Measurements from ENCODE around the gene VPS41. TPM values are rescaled to one million over a fixed set of nuclear protein-coding genes. Genes with fewer than 3 reads are reported as not detected.

The VPS41 gene
- total RNA-seq, 2 experiments from 2014 or later = 23.2 to 46.1 TPM

DNA sequence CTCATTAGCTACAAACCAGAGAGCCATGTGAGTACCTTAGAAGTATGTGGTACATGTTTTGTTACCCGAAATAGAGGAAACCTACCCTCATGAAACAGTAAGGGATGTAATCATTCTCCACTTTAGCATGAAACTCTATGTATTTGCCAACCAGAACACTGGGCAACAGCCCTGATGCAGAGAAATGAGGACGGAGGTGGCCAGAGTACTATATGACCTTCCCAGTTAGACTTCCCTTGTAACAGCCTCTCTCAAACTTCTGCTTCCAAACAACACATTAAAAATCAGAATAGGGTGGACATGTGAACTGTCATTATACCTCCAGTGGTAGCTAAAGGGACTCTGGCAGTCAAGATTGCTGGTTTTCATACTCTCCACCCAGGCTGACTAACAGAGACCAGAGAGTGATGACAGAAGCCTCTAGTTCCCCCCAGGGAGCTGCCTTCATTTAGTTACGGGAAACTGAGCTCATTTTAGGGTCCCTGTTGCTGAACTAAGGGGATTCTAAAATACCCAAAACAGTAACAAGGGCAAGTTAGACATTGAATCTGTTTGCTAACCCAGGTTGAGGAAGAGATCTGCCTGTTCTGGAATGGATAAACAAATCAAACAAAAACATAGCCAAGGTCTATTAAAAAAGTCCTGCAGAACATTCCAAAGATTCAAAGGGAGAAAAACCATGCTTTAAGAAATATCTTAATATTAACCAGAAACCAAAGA, 83.1 kb downstream of the VPS41 start:
- peaks cover 7% of the 10 kb centered on the region for H3K4me1 ChIP-seq (ENCODE audit: insufficient read depth, low read length, poor library complexity, severe bottlenecking)
- H3K36me3 ChIP-seq (ENCODE audit: insufficient read depth, low read length) = no peaks in the 10 kb centered on the region
- no peaks in the 10 kb centered on the region for H3K9me3 ChIP-seq (ENCODE audit: low read length)
- no peak overlapping the region for H3K27ac ChIP-seq (ENCODE audit: low read depth, low read length, poor library complexity, severe bottlenecking)
- no peak for DNase-seq (ENCODE audit: low spot score)
- intact Hi-C loops (cut with micrococcal nuclease; ENCODE audit: unreplicated experiment) = no loop called here
- ChIA-PET CTCF (ENCODE audit: unreplicated experiment) (no interaction called here), POLR2A (interaction anchor here (0.6 to 2.3 kb wide), 9 partner anchors 8 to 432 kb away, joined by 3 to 6 read pairs (median 4); no protein-coding TSS in a partner anchor)
- TF ChIP-seq EZH2phosphoT487 (IDR thresholded peaks at IDR 0.05; ENCODE audit: borderline replicate concordance, low read depth, low read length) = no peak
- TF ChIP-seq, protein P1, sequence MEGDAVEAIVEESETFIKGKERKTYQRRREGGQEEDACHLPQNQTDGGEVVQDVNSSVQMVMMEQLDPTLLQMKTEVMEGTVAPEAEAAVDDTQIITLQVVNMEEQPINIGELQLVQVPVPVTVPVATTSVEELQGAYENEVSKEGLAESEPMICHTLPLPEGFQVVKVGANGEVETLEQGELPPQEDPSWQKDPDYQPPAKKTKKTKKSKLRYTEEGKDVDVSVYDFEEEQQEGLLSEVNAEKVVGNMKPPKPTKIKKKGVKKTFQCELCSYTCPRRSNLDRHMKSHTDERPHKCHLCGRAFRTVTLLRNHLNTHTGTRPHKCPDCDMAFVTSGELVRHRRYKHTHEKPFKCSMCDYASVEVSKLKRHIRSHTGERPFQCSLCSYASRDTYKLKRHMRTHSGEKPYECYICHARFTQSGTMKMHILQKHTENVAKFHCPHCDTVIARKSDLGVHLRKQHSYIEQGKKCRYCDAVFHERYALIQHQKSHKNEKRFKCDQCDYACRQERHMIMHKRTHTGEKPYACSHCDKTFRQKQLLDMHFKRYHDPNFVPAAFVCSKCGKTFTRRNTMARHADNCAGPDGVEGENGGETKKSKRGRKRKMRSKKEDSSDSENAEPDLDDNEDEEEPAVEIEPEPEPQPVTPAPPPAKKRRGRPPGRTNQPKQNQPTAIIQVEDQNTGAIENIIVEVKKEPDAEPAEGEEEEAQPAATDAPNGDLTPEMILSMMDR (conservative IDR thresholded peaks at IDR 0.05; ENCODE audit: low read length) = no peak
- peaks cover 3% of the 10 kb centered on the region; the same call in 1 of the 2 replicates for H3K9me2 ChIP-seq (ENCODE audit: insufficient read depth, low read length)
- no peak overlapping the region for H2AFZ ChIP-seq (ENCODE audit: low read length)
- no peak overlapping the region for H3K4me2 ChIP-seq (ENCODE audit: low read length)
- BruUV-seq (replicated peaks) = no TSS peak
- no peak overlapping the region for H3K4me3 ChIP-seq (ENCODE audit: low read depth, low read length, poor library complexity, severe bottlenecking)
- H3K79me2 ChIP-seq (ENCODE audit: insufficient read depth, low read depth, low read length) = no peaks in the 10 kb centered on the region
- no peaks in the 10 kb centered on the region for H4K20me1 ChIP-seq (ENCODE audit: insufficient read depth, low read length)

DNA sequence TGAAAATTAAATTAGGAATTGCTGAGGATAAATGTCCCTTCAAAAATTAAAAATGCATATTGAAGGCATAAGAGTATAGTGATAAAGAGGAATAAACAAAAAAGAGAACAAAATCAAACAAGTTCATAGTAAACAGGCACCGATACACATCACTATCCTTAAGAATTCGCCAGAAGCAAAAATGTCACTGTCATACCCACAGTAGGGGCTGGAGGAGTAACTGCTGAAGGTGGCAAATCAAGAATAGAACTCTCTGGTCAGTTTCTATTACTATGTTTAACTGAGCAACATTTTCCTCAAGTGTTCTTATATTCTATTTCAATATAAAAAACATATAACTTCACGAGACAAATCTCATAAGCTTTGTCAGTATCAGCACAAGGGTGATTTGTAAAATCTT, 84.0 kb downstream of the VPS41 start:
- Histone ChIP-seq H3K79me2 (ENCODE audit: insufficient read depth, low read depth, low read length) (no peaks in the 10 kb centered on the region), H4K20me1 (ENCODE audit: insufficient read depth, low read length) (no peaks in the 10 kb centered on the region), H2AFZ (ENCODE audit: low read length) (no peak overlapping the region), H3K9me2 (ENCODE audit: insufficient read depth, low read length) (peaks cover 3% of the 10 kb centered on the region; the same call in 1 of the 2 replicates), H3K9me3 (ENCODE audit: low read length) (no peaks in the 10 kb centered on the region), H3K27ac (ENCODE audit: low read depth, low read length, poor library complexity, severe bottlenecking) (no peak overlapping the region), H3K4me1 (ENCODE audit: insufficient read depth, low read length, poor library complexity, severe bottlenecking) (peaks cover 7% of the 10 kb centered on the region), H3K4me2 (ENCODE audit: low read length) (no peak overlapping the region), H3K4me3 (ENCODE audit: low read depth, low read length, poor library complexity, severe bottlenecking) (no peak overlapping the region), H3K36me3 (ENCODE audit: insufficient read depth, low read length) (no peaks in the 10 kb centered on the region)
- TF ChIP-seq EZH2phosphoT487 (IDR thresholded peaks at IDR 0.05; ENCODE audit: borderline replicate concordance, low read depth, low read length) = no peak
- TF ChIP-seq, protein P1 (conservative IDR thresholded peaks at IDR 0.05; ENCODE audit: low read length) = no peak
- intact Hi-C loops (cut with micrococcal nuclease; ENCODE audit: unreplicated experiment) = no loop called here
- BruUV-seq (replicated peaks) = no TSS peak
- ChIA-PET CTCF (ENCODE audit: unreplicated experiment) (no interaction called here), POLR2A (interaction anchor here (1.4 to 2.3 kb wide), 3 partner anchors 9 to 15 kb away, joined by 4 to 6 read pairs (median 4); no protein-coding TSS in a partner anchor)
- DNase-seq (ENCODE audit: low spot score) = no peak

DNA sequence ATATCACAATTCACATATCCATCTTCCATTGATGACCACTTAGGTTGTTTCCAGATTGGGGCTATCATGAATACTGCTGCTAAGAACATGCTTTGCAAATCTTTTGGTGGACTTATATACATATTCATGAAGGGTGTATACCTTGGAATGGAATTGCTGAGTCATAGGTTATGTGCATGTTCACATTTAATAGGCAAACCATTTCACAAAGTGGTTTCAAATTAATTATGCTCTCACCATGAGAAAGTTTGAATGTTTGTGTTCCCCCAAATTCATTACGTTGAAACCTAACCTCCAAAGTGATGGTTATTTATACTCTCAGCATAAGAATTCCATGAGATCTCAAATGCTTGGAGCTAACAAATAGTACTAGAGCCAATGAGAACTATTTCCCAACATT, 86.4 kb downstream of the VPS41 start:
- no peak for TF ChIP-seq EZH2phosphoT487 (IDR thresholded peaks at IDR 0.05; ENCODE audit: borderline replicate concordance, low read depth, low read length)
- TF ChIP-seq, protein P1 (conservative IDR thresholded peaks at IDR 0.05; ENCODE audit: low read length) = no peak
- H3K9me3 ChIP-seq (ENCODE audit: low read length) = no peaks in the 10 kb centered on the region
- BruUV-seq (replicated peaks) = no TSS peak
- no peak overlapping the region for H3K4me2 ChIP-seq (ENCODE audit: low read length)
- CTCF ChIA-PET (ENCODE audit: unreplicated experiment) = no interaction called here
- H3K27ac ChIP-seq (ENCODE audit: low read depth, low read length, poor library complexity, severe bottlenecking) = no peak overlapping the region
- H3K9me2 ChIP-seq (ENCODE audit: insufficient read depth, low read length) = peaks cover 3% of the 10 kb centered on the region; the same call in 1 of the 2 replicates
- no peaks in the 10 kb centered on the region for H3K79me2 ChIP-seq (ENCODE audit: insufficient read depth, low read depth, low read length)
- DNase-seq (ENCODE audit: low spot score) = no peak
- no peak overlapping the region for H3K4me3 ChIP-seq (ENCODE audit: low read depth, low read length, poor library complexity, severe bottlenecking)
- H3K4me1 ChIP-seq (ENCODE audit: insufficient read depth, low read length, poor library complexity, severe bottlenecking) = peaks cover 7% of the 10 kb centered on the region
- no peaks in the 10 kb centered on the region for H3K36me3 ChIP-seq (ENCODE audit: insufficient read depth, low read length)
- no peak overlapping the region for H2AFZ ChIP-seq (ENCODE audit: low read length)
- intact Hi-C loops (cut with micrococcal nuclease; ENCODE audit: unreplicated experiment) = no loop called here
- H4K20me1 ChIP-seq (ENCODE audit: insufficient read depth, low read length) = no peaks in the 10 kb centered on the region
- POLR2A ChIA-PET = no interaction called here

Data from OCI-LY7 (cell line).